HG03432 (cell line): Measurements from ENCODE around the gene SLC15A5.

Source experiments
- ATAC-seq: cut with Tn5 transposase; IDR thresholded peaks from one replicate; pipeline ENCODE4 v1.9.1; 2021; ENCODE audit warnings: mild to moderate bottlenecking, moderate library complexity; ENCODE audit not compliant: unreplicated experiment

The SLC15A5 gene

GRCh38 chr12:16261944-16262475 is 15.5 kb downstream of the SLC15A5 start:
- no peak for ATAC-seq

- no peak for ATAC-seq
Observed at GRCh38 chr12:16260206-16260605, 17.3 kb downstream of the SLC15A5 start.

GRCh38 chr12:16258963-16259362 is 18.5 kb downstream of the SLC15A5 start:
- ATAC-seq = no peak

- no peak for ATAC-seq
Observed at GRCh38 chr12:16246264-16246663, 31.2 kb downstream of the SLC15A5 start.

GRCh38 chr12:16245209-16245608 is 32.3 kb downstream of the SLC15A5 start:
- no peak for ATAC-seq

- no peak for ATAC-seq
Observed at GRCh38 chr12:16243487-16244412, 33.7 kb downstream of the SLC15A5 start.

GRCh38 chr12:16241346-16241745 is 36.1 kb downstream of the SLC15A5 start:
- no peak for ATAC-seq

- ATAC-seq = peak; percentile 62
Observed at GRCh38 chr12:16238661-16239060, 38.8 kb downstream of the SLC15A5 start.

GRCh38 chr12:16229676-16230075 is 47.8 kb downstream of the SLC15A5 start:
- ATAC-seq = no peak

- ATAC-seq = peak; percentile 90
Observed at GRCh38 chr12:16228067-16228466, 49.4 kb downstream of the SLC15A5 start.

- ATAC-seq = no peak
Observed at GRCh38 chr12:16225692-16226091, 51.8 kb downstream of the SLC15A5 start.

GRCh38 chr12:16224196-16224595 is 53.3 kb downstream of the SLC15A5 start:
- ATAC-seq = no peak

- no peak for ATAC-seq
Observed at GRCh38 chr12:16221776-16222175, 55.7 kb downstream of the SLC15A5 start.

GRCh38 chr12:16220120-16220519 is 57.4 kb downstream of the SLC15A5 start:
- ATAC-seq = no peak

- no peak for ATAC-seq
Observed at GRCh38 chr12:16218934-16219751, 58.3 kb downstream of the SLC15A5 start.

- no peak for ATAC-seq
Observed at GRCh38 chr12:16218234-16218633, 59.3 kb downstream of the SLC15A5 start.

- ATAC-seq = no peak
Observed at GRCh38 chr12:16211731-16212130, 65.8 kb downstream of the SLC15A5 start.

GRCh38 chr12:16198884-16199283 is 78.6 kb downstream of the SLC15A5 start:
- ATAC-seq = peak; percentile 96

GRCh38 chr12:16197600-16197999 is 79.9 kb downstream of the SLC15A5 start:
- no peak for ATAC-seq

- ATAC-seq = peak; percentile 76
Observed at GRCh38 chr12:16189849-16190248, 87.6 kb downstream of the SLC15A5 start.

- ATAC-seq = no peak
Observed at GRCh38 chr12:16187660-16188059, 89.8 kb downstream of the SLC15A5 start.

GRCh38 chr12:16184681-16185080 is 92.8 kb downstream of the SLC15A5 start:
- no peak for ATAC-seq
